A673 (cell line): ENCODE measurements around the gene PIEZO1. TPM values are rescaled to one million over a fixed set of nuclear protein-coding genes. Genes with fewer than 3 reads are reported as not detected.
A peak's percentile ranks its signal among the peaks of the same experiment; 100 is the strongest.

Experiments used
- BruUV-seq: library from RNA; stranded (reverse); fragments of 400-500 nt; replicated peaks from 2 replicates; lab custom pipeline; 2021; lab: Mats Ljungman, UMichigan
- CTCF ChIA-PET: fragments of 300-600 bp; sonication (Branson Sonifier 250); formaldehyde crosslinking; loops from one replicate; lab custom pipeline; 2022; ENCODE audit warnings: antibody characterized with exemption; lab: Charles Lee
- POLR2A ChIA-PET: fragments of 300-600 bp; sonication (Branson Sonifier 250); formaldehyde crosslinking; loops from one replicate; lab custom pipeline; 2022; ENCODE audit warnings: antibody characterized with exemption; ENCODE audit not compliant: low non-redundant PET; lab: Charles Lee
- DNase-seq: peaks from one replicate; pipeline ENCODE4 v3.0.0-alpha.2; 2015; ENCODE audit warnings: low spot score
- H3K27ac ChIP-seq: fragments of 200-600 bp; sonication (generic); 2 replicates; pipeline ENCODE4 v1.5.1; 2016; ENCODE audit warnings: mixed run types, low read depth, mild to moderate bottlenecking, mixed read lengths, antibody characterized with exemption, low read length; ENCODE audit not compliant: poor library complexity, severe bottlenecking
- H3K27me3 ChIP-seq: fragments of 200-600 bp; sonication (generic); replicated peaks from 2 replicates; pipeline ENCODE4 v1.6.1; 2017; ENCODE audit warnings: mixed run types, low read depth, mild to moderate bottlenecking, mixed read lengths, antibody characterized with exemption, low read length; ENCODE audit not compliant: insufficient read depth, poor library complexity
- H3K36me3 ChIP-seq: fragments of 200-600 bp; sonication (generic); 2 replicates; pipeline ENCODE4 v1.6.1; 2016; ENCODE audit warnings: mixed run types, mild to moderate bottlenecking, mixed read lengths, antibody characterized with exemption, low read length; ENCODE audit not compliant: insufficient read depth, poor library complexity, severe bottlenecking
- H3K4me1 ChIP-seq: fragments of 200-600 bp; sonication (generic); 2 replicates; pipeline ENCODE4 v1.6.1; 2017; ENCODE audit warnings: mixed run types, mild to moderate bottlenecking, mixed read lengths, antibody characterized with exemption, low read length; ENCODE audit not compliant: insufficient read depth, poor library complexity, severe bottlenecking
- H3K4me3 ChIP-seq: fragments of 200-600 bp; sonication (generic); 2 replicates; pipeline ENCODE4 v1.5.1; 2016; ENCODE audit warnings: low read depth, mixed run types, mild to moderate bottlenecking, mixed read lengths, low read length; ENCODE audit not compliant: poor library complexity, severe bottlenecking
- H3K9me3 ChIP-seq: fragments of 200-600 bp; sonication (generic); 2 replicates; pipeline ENCODE4 v1.6.1; 2016; ENCODE audit warnings: mixed run types, low read depth, mild to moderate bottlenecking, mixed read lengths, antibody characterized with exemption, low read length; ENCODE audit not compliant: poor library complexity, severe bottlenecking
- CTCF ChIP-seq: fragments of 300-800, 200-600 bp; sonication (generic); conservative IDR thresholded peaks from 2 replicates; pipeline ENCODE4 v1.5.1; 2017; ENCODE audit warnings: low read depth, mild to moderate bottlenecking, antibody characterized with exemption, low read length, moderate library complexity, mixed read lengths
- EZH2 ChIP-seq: fragments of 200-600 bp; sonication (generic); IDR thresholded peaks from 2 replicates; pipeline ENCODE4 v1.6.1; 2017; ENCODE audit warnings: borderline replicate concordance, low read depth, mild to moderate bottlenecking, mixed read lengths, antibody characterized with exemption, low read length; ENCODE audit not compliant: poor library complexity, severe bottlenecking
- intact Hi-C: fragments of 100-400 bp; cut with micrococcal nuclease; formaldehyde crosslinking; loops from one replicate; pipeline ENCODE4 v1.10.0; 2022; ENCODE audit not compliant: unreplicated experiment
- total RNA-seq: library from RNA; stranded (reverse); gene quantifications from 2 replicates; pipeline ENCODE4 v1.2.3, GENCODE V29; 2021

The PIEZO1 gene
- total RNA-seq, 1 experiment from 2014 or later = 174 TPM

GRCh38 chr16:88746506-88746905 lies 38.5 kb downstream of the PIEZO1 start:
- peak; percentile 37 for DNase-seq
- Histone ChIP-seq H3K4me3 (no peak overlapping the region), H3K27me3 (no peaks in the 10 kb centered on the region), H3K27ac (peak overlapping the region; percentile 50), H3K9me3 (no peaks in the 10 kb centered on the region), H3K36me3 (peaks cover 4% of the 10 kb centered on the region), H3K4me1 (peaks cover 11% of the 10 kb centered on the region)
- ChIA-PET POLR2A (no interaction called here), CTCF (interaction anchor here (0.6 to 1.9 kb wide), 2 partner anchors 9 to 67 kb away, joined by 4 to 13 read pairs; no protein-coding TSS in a partner anchor)
- intact Hi-C loops = no loop called here
- no TSS peak for BruUV-seq
- no peak for TF ChIP-seq CTCF
- TF ChIP-seq EZH2 = no peak

DNA sequence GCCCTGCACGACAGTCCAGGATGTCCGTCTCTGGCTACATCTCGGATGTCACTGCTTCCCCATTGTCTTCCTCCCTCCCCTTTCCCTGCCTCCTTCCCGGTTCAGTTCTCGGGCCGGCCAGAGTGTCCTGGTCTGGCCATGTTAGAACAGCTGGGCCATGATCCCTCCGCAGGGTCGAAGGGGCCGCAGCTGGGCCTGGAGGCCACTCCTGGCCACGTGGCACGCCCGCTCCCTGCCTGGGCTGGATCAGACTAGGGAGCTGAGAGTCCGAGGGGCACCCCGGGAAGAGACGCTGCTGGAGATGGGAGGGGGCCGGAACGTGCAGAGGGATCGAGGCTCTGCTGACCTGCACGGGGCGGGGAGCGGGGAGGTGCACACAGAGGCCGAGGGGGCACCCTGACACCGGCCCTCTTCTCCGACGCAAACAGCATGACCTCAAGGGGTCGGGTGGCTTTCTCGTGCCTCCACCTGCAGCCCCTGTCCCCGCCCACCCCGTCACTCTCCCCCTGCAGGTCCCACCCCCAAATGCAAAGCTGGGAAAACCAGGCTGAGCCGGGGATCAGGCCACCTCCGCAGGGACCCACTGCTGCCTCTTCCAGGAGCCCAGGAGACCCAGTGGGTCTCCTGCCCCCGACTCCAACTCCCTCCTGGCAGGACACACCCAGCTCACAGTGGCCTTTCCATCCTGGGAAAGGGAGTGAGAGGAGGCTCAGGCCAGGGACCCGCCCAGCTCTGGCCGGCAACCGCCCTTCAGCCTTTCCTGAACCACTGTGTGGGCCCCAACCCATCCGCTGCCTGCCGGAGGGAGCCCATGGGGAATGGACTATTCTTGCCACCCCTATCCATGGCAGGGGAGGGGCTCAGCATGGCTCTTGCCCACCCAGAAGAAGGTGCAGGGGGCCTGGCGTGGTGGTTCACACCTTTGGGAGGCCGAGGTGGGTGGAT lies 40.2 kb downstream of the PIEZO1 start:
- no peak for DNase-seq
- POLR2A ChIA-PET = no interaction called here
- BruUV-seq = no TSS peak
- H3K36me3 ChIP-seq = peaks cover 13% of the 10 kb centered on the region
- CTCF ChIA-PET = no interaction called here
- H3K27ac ChIP-seq = no peak overlapping the region
- no peaks in the 10 kb centered on the region for H3K9me3 ChIP-seq
- TF ChIP-seq CTCF (no peak), EZH2 (no peak)
- H3K4me3 ChIP-seq = no peak overlapping the region
- intact Hi-C loops = no loop called here
- H3K27me3 ChIP-seq = no peaks in the 10 kb centered on the region
- peaks cover 11% of the 10 kb centered on the region for H3K4me1 ChIP-seq

DNA sequence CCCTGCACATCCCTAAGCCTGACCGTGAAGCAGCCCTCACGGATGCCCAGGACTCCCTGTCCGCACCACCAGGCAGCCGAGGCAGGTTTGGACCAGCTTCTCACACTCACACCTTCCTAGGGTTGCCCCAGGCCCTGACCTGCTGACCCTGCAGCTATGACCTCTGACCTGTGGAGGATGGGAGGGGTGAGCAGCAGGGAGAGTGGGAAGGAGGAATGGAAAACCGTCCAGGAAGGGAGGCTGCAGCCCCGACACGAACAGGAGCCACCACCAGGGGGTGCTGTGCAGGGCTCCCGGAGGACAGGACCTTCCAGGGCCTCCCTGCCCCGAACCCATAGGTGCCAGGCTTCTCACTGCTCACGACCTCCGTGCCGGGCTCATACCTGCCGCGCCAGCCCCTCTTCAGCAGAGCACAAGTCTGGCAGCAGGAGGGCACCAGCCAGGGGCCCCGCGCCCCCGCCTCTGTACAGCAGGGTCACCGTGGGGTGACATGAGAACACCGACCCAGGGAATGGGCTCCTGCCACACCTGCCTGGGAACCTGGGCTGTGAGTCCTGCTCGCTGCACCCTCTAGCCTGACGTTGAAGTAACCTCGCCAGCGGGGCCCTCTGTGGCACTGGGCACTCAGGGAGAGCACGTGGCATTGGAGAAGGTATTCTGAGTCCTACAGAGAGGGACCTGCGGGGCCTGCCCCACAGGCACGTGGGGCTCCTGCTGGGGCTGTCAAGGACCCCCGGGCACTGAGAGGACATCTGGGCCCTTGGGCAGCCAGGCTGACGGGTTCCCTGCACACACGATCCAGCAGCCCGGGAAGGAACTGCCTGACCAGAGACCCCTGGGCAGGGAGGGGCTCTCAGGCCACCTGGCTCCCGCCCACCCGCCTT lies 41.1 kb downstream of the PIEZO1 start:
- no TSS peak for BruUV-seq
- no peak overlapping the region for H3K27ac ChIP-seq
- TF ChIP-seq CTCF (peak; percentile 90), EZH2 (no peak)
- ChIA-PET CTCF (no interaction called here), POLR2A (no interaction called here)
- peaks cover 11% of the 10 kb centered on the region for H3K4me1 ChIP-seq
- DNase-seq = peak; percentile 74
- intact Hi-C loops = no loop called here
- H3K9me3 ChIP-seq = no peaks in the 10 kb centered on the region
- no peak overlapping the region for H3K4me3 ChIP-seq
- H3K27me3 ChIP-seq = no peaks in the 10 kb centered on the region
- H3K36me3 ChIP-seq = peaks cover 13% of the 10 kb centered on the region
